HG03571 (cell line): ENCODE results near the gene GPX5.
"Not testable (repeated sequence)": the region's sequence is repeated elsewhere in the genome, so short reads cannot be mapped to it uniquely, and the experiment has no call there.

Experiments
- ATAC-seq: cut with Tn5 transposase; IDR thresholded peaks from one replicate; pipeline ENCODE4 v1.9.1; 2021; ENCODE audit not compliant: unreplicated experiment

GPX5 gene

GRCh38 chr6:28525496-28526039 lies at the start of gene GPX5:
TSS of gene GPX5 (plus strand) at chr6:28525881. CDS start at chr6:28526014, 133 bp downstream.
- ATAC-seq = no peak

- ATAC-seq = no peak
Measured at GRCh38 chr6:28478518-28478917, 47.2 kb upstream of the GPX5 start.

GRCh38 chr6:28480253-28480932 lies 45.3 kb upstream of the GPX5 start:
- no peak for ATAC-seq

- ATAC-seq = no peak
Measured at GRCh38 chr6:28485482-28485881, 40.2 kb upstream of the GPX5 start.

- ATAC-seq = no peak
Measured at GRCh38 chr6:28486533-28486932, 39.1 kb upstream of the GPX5 start.

GRCh38 chr6:28486988-28487742 lies 38.5 kb upstream of the GPX5 start:
- ATAC-seq = no peak

- no peak for ATAC-seq
Measured at GRCh38 chr6:28488916-28489365, 36.7 kb upstream of the GPX5 start.

- ATAC-seq = peak; percentile 41
Measured at GRCh38 chr6:28489366-28490204, 36.1 kb upstream of the GPX5 start.

GRCh38 chr6:28490205-28490890 lies 35.3 kb upstream of the GPX5 start:
- ATAC-seq = peak; percentile 18

GRCh38 chr6:28491984-28492317 lies 33.7 kb upstream of the GPX5 start:
- no peak for ATAC-seq

- no peak for ATAC-seq
Measured at GRCh38 chr6:28496099-28496779, 29.4 kb upstream of the GPX5 start.

- no peak for ATAC-seq
Measured at GRCh38 chr6:28497306-28497705, 28.4 kb upstream of the GPX5 start.

GRCh38 chr6:28497893-28498292 lies 27.8 kb upstream of the GPX5 start:
- no peak for ATAC-seq

- ATAC-seq = no peak
Measured at GRCh38 chr6:28501259-28501658, 24.4 kb upstream of the GPX5 start.

- not testable (repeated sequence) for ATAC-seq
Measured at GRCh38 chr6:28502136-28502535, 23.5 kb upstream of the GPX5 start.

- ATAC-seq = not testable (repeated sequence)
Measured at GRCh38 chr6:28502709-28503305, 22.9 kb upstream of the GPX5 start.

- no peak for ATAC-seq
Measured at GRCh38 chr6:28505733-28506132, 19.9 kb upstream of the GPX5 start.

- ATAC-seq = no peak
Measured at GRCh38 chr6:28506807-28507475, 18.7 kb upstream of the GPX5 start.

- ATAC-seq = no peak
Measured at GRCh38 chr6:28511628-28512300, 13.9 kb upstream of the GPX5 start.
